IPS-18a (cell line): ENCODE results near the gene OCA2.

Experiments
- H3K27ac ChIP-seq: one replicate; pipeline ENCODE4 v1.5.1; 2013; ENCODE audit warnings: low read length
- H3K27me3 ChIP-seq: one replicate; pipeline ENCODE4 v1.6.1; 2013; ENCODE audit warnings: mild to moderate bottlenecking, low read length; ENCODE audit not compliant: control insufficient read depth, insufficient read depth
- H3K36me3 ChIP-seq: one replicate; pipeline ENCODE4 v1.6.1; 2013; ENCODE audit warnings: low read depth, low read length; ENCODE audit not compliant: control insufficient read depth
- H3K4me1 ChIP-seq: one replicate; pipeline ENCODE4 v1.6.1; 2013; ENCODE audit warnings: low read depth, low read length; ENCODE audit not compliant: control insufficient read depth
- H3K4me3 ChIP-seq: one replicate; pipeline ENCODE4 v1.5.1; 2013; ENCODE audit warnings: low read length
- H3K9ac ChIP-seq: one replicate; pipeline ENCODE4 v1.6.1; 2013; ENCODE audit warnings: mild to moderate bottlenecking, low read length, moderate library complexity
- H3K9me3 ChIP-seq: one replicate; pipeline ENCODE4 v1.6.1; 2013; ENCODE audit warnings: low read depth, low read length; ENCODE audit not compliant: control insufficient read depth

OCA2 gene

GRCh38 chr15:28109626-28110455 lies 10.7 kb upstream of the OCA2 start:
- peaks cover 37% of the 10 kb centered on the region for H3K27me3 ChIP-seq
- no peaks in the 10 kb centered on the region for H3K4me1 ChIP-seq
- H3K4me3 ChIP-seq, result no peak overlapping the region
- H3K9ac ChIP-seq, result no peak overlapping the region
- H3K9me3 ChIP-seq, result no peaks in the 10 kb centered on the region
- H3K27ac ChIP-seq, result no peak overlapping the region
- peaks cover 35% of the 10 kb centered on the region for H3K36me3 ChIP-seq

GRCh38 chr15:28107904-28108275 lies 8.8 kb upstream of the OCA2 start:
- peaks cover 16% of the 10 kb centered on the region for H3K36me3 ChIP-seq
- no peak overlapping the region for H3K27ac ChIP-seq
- no peak overlapping the region for H3K9ac ChIP-seq
- peaks cover 51% of the 10 kb centered on the region for H3K27me3 ChIP-seq
- peaks cover 5% of the 10 kb centered on the region for H3K4me1 ChIP-seq
- peak overlapping the region; percentile 61 for H3K4me3 ChIP-seq
- H3K9me3 ChIP-seq, result no peaks in the 10 kb centered on the region

GRCh38 chr15:28107111-28107903 lies 8.2 kb upstream of the OCA2 start:
- Histone ChIP-seq H3K4me3 (peak overlapping the region; percentile 61), H3K4me1 (peaks cover 5% of the 10 kb centered on the region), H3K27ac (no peak overlapping the region), H3K9ac (no peak overlapping the region), H3K27me3 (peaks cover 51% of the 10 kb centered on the region), H3K9me3 (no peaks in the 10 kb centered on the region), H3K36me3 (peaks cover 10% of the 10 kb centered on the region)

- H3K27ac ChIP-seq, result no peak overlapping the region
- H3K36me3 ChIP-seq, result peaks cover 2% of the 10 kb centered on the region
- no peak overlapping the region for H3K9ac ChIP-seq
Observed at GRCh38 chr15:28106294-28107110, 7.4 kb upstream of the OCA2 start.

GRCh38 chr15:28105793-28106192 lies 6.7 kb upstream of the OCA2 start:
- Histone ChIP-seq H3K9ac (no peak overlapping the region), H3K36me3 (no peaks in the 10 kb centered on the region), H3K4me3 (no peak overlapping the region), H3K27ac (no peak overlapping the region), H3K4me1 (peaks cover 5% of the 10 kb centered on the region), H3K27me3 (peaks cover 65% of the 10 kb centered on the region), H3K9me3 (no peaks in the 10 kb centered on the region)

More at GRCh38 chr15:28106294-28107110, 7.4 kb upstream of the OCA2 start:
- H3K9me3 ChIP-seq, result no peaks in the 10 kb centered on the region
- H3K4me1 ChIP-seq, result peaks cover 5% of the 10 kb centered on the region
- H3K27me3 ChIP-seq, result peaks cover 58% of the 10 kb centered on the region
- peak overlapping the region; percentile 61 for H3K4me3 ChIP-seq

GRCh38 chr15:28105224-28105791 lies 6.2 kb upstream of the OCA2 start:
- H3K36me3 ChIP-seq, result no peaks in the 10 kb centered on the region
- H3K9me3 ChIP-seq, result no peaks in the 10 kb centered on the region
- H3K27ac ChIP-seq, result no peak overlapping the region
- no peak overlapping the region for H3K4me3 ChIP-seq
- H3K4me1 ChIP-seq, result peaks cover 5% of the 10 kb centered on the region
- H3K9ac ChIP-seq, result no peak overlapping the region
- H3K27me3 ChIP-seq, result peaks cover 70% of the 10 kb centered on the region

- no peaks in the 10 kb centered on the region for H3K36me3 ChIP-seq
- H3K4me1 ChIP-seq, result peaks cover 5% of the 10 kb centered on the region
- H3K27me3 ChIP-seq, result peaks cover 79% of the 10 kb centered on the region
- H3K9ac ChIP-seq, result no peak overlapping the region
- no peak overlapping the region for H3K4me3 ChIP-seq
- no peaks in the 10 kb centered on the region for H3K9me3 ChIP-seq
- H3K27ac ChIP-seq, result no peak overlapping the region
Observed at GRCh38 chr15:28104326-28104725, 5.2 kb upstream of the OCA2 start.

- Histone ChIP-seq H3K4me3 (no peak overlapping the region), H3K27me3 (peaks cover 84% of the 10 kb centered on the region), H3K36me3 (no peaks in the 10 kb centered on the region), H3K9me3 (no peaks in the 10 kb centered on the region), H3K4me1 (peaks cover 5% of the 10 kb centered on the region), H3K27ac (no peak overlapping the region), H3K9ac (no peak overlapping the region)
Observed at GRCh38 chr15:28103831-28104230, 4.7 kb upstream of the OCA2 start.

GRCh38 chr15:28101983-28102441 lies 2.9 kb upstream of the OCA2 start:
- no peaks in the 10 kb centered on the region for H3K36me3 ChIP-seq
- H3K27me3 ChIP-seq, result peaks cover 84% of the 10 kb centered on the region
- no peak overlapping the region for H3K9ac ChIP-seq
- H3K27ac ChIP-seq, result no peak overlapping the region
- H3K9me3 ChIP-seq, result no peaks in the 10 kb centered on the region
- no peak overlapping the region for H3K4me3 ChIP-seq
- peaks cover 5% of the 10 kb centered on the region for H3K4me1 ChIP-seq

- peaks cover 5% of the 10 kb centered on the region for H3K4me1 ChIP-seq
- H3K27me3 ChIP-seq, result peaks cover 84% of the 10 kb centered on the region
- H3K4me3 ChIP-seq, result no peak overlapping the region
- no peak overlapping the region for H3K9ac ChIP-seq
- H3K27ac ChIP-seq, result no peak overlapping the region
- no peaks in the 10 kb centered on the region for H3K9me3 ChIP-seq
- no peaks in the 10 kb centered on the region for H3K36me3 ChIP-seq
Observed at GRCh38 chr15:28101201-28101600, 2.1 kb upstream of the OCA2 start.
